ENCODE measurements around the gene PRMT1. TPM values are rescaled to one million over a fixed set of nuclear protein-coding genes. Genes with fewer than 3 reads are reported as not detected.

Gene PRMT1
- total RNA-seq, 1 experiment from 2014 or later = 536 TPM

DNA sequence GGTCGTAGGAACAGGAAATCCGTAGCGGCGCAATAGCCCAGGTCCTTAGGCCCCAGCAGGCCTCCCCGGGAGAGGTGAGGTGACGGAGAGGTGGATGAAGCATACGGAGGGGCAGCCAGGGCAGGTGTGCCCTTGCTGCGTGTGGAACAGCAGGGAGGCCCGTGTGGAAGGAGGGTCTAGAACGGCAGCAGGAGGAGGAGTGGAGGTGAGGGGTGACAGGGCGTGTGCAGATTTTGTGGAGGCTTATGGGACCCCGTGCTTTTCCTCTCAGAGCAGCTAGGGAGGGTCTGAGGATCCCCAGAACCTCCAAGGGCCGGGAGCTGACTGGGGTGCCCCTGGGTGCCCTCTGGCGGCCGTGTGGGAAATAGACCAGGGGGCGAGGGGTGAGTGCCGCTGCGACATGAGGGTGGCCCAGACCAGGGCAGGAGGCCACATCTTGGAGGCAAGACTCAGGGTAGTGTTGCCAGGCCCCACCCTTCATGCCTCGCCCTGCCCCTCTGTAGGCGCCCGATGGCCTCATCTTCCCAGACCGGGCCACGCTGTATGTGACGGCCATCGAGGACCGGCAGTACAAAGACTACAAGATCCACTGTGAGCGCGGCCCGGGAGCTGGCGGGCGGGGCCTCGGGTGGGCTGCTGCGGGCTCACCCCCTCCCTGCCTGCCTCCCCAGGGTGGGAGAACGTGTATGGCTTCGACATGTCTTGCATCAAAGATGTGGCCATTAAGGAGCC is 7.3 kb downstream of the PRMT1 start:
- Histone ChIP-seq H3K9me3 (ENCODE audit: low read depth, low read length, poor library complexity, severe bottlenecking) (no peaks in the 10 kb centered on the region), H3K36me3 (ENCODE audit: insufficient read depth, low read length, poor library complexity, severe bottlenecking) (peaks cover 58% of the 10 kb centered on the region), H3K4me1 (ENCODE audit: insufficient read depth, low read length, poor library complexity, severe bottlenecking) (peaks cover 44% of the 10 kb centered on the region), H3K27ac (ENCODE audit: low read depth, low read length, poor library complexity, severe bottlenecking) (peak overlapping the region; percentile 10), H3K27me3 (replicated peaks; ENCODE audit: insufficient read depth, low read depth, low read length, poor library complexity) (no peaks in the 10 kb centered on the region), H3K4me3 (ENCODE audit: low read depth, low read length, poor library complexity, severe bottlenecking) (no peak overlapping the region)
- intact Hi-C loops (cut with micrococcal nuclease; ENCODE audit: unreplicated experiment) = no loop called here
- no TSS peak for BruUV-seq (replicated peaks)
- ChIA-PET POLR2A (ENCODE audit: low non-redundant PET) (no interaction called here), CTCF (interaction anchor here (0.5 kb wide), 1 partner anchor 38 kb away, joined by 4 read pairs; no protein-coding TSS in a partner anchor)
- peak; percentile 47 for DNase-seq (ENCODE audit: low spot score)
- TF ChIP-seq EZH2 (IDR thresholded peaks at IDR 0.05; ENCODE audit: borderline replicate concordance, low read depth, low read length, poor library complexity, severe bottlenecking) = no peak
- TF ChIP-seq, protein P1, sequence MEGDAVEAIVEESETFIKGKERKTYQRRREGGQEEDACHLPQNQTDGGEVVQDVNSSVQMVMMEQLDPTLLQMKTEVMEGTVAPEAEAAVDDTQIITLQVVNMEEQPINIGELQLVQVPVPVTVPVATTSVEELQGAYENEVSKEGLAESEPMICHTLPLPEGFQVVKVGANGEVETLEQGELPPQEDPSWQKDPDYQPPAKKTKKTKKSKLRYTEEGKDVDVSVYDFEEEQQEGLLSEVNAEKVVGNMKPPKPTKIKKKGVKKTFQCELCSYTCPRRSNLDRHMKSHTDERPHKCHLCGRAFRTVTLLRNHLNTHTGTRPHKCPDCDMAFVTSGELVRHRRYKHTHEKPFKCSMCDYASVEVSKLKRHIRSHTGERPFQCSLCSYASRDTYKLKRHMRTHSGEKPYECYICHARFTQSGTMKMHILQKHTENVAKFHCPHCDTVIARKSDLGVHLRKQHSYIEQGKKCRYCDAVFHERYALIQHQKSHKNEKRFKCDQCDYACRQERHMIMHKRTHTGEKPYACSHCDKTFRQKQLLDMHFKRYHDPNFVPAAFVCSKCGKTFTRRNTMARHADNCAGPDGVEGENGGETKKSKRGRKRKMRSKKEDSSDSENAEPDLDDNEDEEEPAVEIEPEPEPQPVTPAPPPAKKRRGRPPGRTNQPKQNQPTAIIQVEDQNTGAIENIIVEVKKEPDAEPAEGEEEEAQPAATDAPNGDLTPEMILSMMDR (conservative IDR thresholded peaks at IDR 0.05; ENCODE audit: low read depth, low read length) = peak; percentile 63

GRCh38 chr19:49684983-49685553 is 8.0 kb downstream of the PRMT1 start:
- H3K27ac ChIP-seq (ENCODE audit: low read depth, low read length, poor library complexity, severe bottlenecking) = peak overlapping the region; percentile 10
- peaks cover 44% of the 10 kb centered on the region for H3K4me1 ChIP-seq (ENCODE audit: insufficient read depth, low read length, poor library complexity, severe bottlenecking)
- ChIA-PET CTCF (interaction anchor here (0.5 kb wide), 1 partner anchor 37 kb away, joined by 4 read pairs; no protein-coding TSS in a partner anchor), POLR2A (ENCODE audit: low non-redundant PET) (no interaction called here)
- H3K36me3 ChIP-seq (ENCODE audit: insufficient read depth, low read length, poor library complexity, severe bottlenecking) = peaks cover 58% of the 10 kb centered on the region
- no peaks in the 10 kb centered on the region for H3K9me3 ChIP-seq (ENCODE audit: low read depth, low read length, poor library complexity, severe bottlenecking)
- TF ChIP-seq, protein P1 (conservative IDR thresholded peaks at IDR 0.05; ENCODE audit: low read depth, low read length) = no peak
- no peak for TF ChIP-seq EZH2 (IDR thresholded peaks at IDR 0.05; ENCODE audit: borderline replicate concordance, low read depth, low read length, poor library complexity, severe bottlenecking)
- intact Hi-C loops (cut with micrococcal nuclease; ENCODE audit: unreplicated experiment) = no loop called here
- DNase-seq (ENCODE audit: low spot score) = no peak
- no peak overlapping the region for H3K4me3 ChIP-seq (ENCODE audit: low read depth, low read length, poor library complexity, severe bottlenecking)
- no TSS peak for BruUV-seq (replicated peaks)
- no peaks in the 10 kb centered on the region for H3K27me3 ChIP-seq (replicated peaks; ENCODE audit: insufficient read depth, low read depth, low read length, poor library complexity)

DNA sequence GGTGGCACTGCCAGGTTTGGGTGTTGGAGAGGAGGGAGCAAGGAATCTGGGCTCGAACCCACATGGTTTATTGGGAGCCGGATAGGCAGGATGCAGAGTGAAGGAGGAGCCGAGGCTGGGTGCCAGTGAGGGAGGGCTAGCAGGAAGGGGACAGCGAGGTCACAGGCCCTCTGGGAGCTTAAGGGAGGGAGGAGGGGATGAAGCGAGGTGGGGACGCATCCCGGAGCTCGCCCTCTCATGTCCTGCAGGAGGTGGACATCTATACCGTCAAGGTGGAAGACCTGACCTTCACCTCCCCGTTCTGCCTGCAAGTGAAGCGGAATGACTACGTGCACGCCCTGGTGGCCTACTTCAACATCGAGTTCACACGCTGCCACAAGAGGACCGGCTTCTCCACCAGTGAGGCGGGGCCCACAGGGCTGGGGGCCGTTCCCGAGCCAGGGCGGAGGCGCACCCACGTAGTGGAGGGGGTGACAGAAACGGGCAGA is 8.8 kb downstream of the PRMT1 start:
- BruUV-seq (replicated peaks) = no TSS peak
- Histone ChIP-seq H3K27me3 (replicated peaks; ENCODE audit: insufficient read depth, low read depth, low read length, poor library complexity) (no peaks in the 10 kb centered on the region), H3K36me3 (ENCODE audit: insufficient read depth, low read length, poor library complexity, severe bottlenecking) (peaks cover 57% of the 10 kb centered on the region), H3K9me3 (ENCODE audit: low read depth, low read length, poor library complexity, severe bottlenecking) (no peaks in the 10 kb centered on the region), H3K27ac (ENCODE audit: low read depth, low read length, poor library complexity, severe bottlenecking) (no peak overlapping the region), H3K4me3 (ENCODE audit: low read depth, low read length, poor library complexity, severe bottlenecking) (no peak overlapping the region), H3K4me1 (ENCODE audit: insufficient read depth, low read length, poor library complexity, severe bottlenecking) (peaks cover 40% of the 10 kb centered on the region)
- no peak for DNase-seq (ENCODE audit: low spot score)
- TF ChIP-seq, protein P1 (conservative IDR thresholded peaks at IDR 0.05; ENCODE audit: low read depth, low read length) = no peak
- no peak for TF ChIP-seq EZH2 (IDR thresholded peaks at IDR 0.05; ENCODE audit: borderline replicate concordance, low read depth, low read length, poor library complexity, severe bottlenecking)
- POLR2A ChIA-PET (ENCODE audit: low non-redundant PET) = no interaction called here
- CTCF ChIA-PET = interaction anchor here (0.6 kb wide), 1 partner anchor 87 kb away, joined by 3 read pairs; no protein-coding TSS in a partner anchor
- intact Hi-C loops (cut with micrococcal nuclease; ENCODE audit: unreplicated experiment) = no loop called here
